ENCODE results near the gene ANKRD53.

GRCh38 chr2:70937866-70938585 is 40.4 kb upstream of the ANKRD53 start:
- TF ChIP-seq CTCF (IDR thresholded peaks at IDR 0.05), result no peak
- no peak for TF ChIP-seq POLR2A (IDR thresholded peaks at IDR 0.05)

Measured in body of pancreas (tissue), 4 donors.